CD14-positive monocyte (primary cell): ENCODE measurements around the gene FLT3LG. TPM values are rescaled to one million over a fixed set of nuclear protein-coding genes. Genes with fewer than 3 reads are reported as not detected.

ENCODE experiments used
- DNase-seq, 3 donors: peaks; one replicate each; pipeline ENCODE4 v3.0.0-alpha.2; 2011 to 2022
- H2AFZ ChIP-seq: 2 replicates; pipeline ENCODE4 v1.6.0; 2012; ENCODE audit warnings: mild to moderate bottlenecking, low read depth, low read length, inconsistent platforms; ENCODE audit not compliant: insufficient read depth, poor library complexity, severe bottlenecking
- H3K27ac ChIP-seq, 2 donors: 1 replicate in 1 of 2; 2 replicates in 1 of 2; pipeline ENCODE4 v1.5.1; 2012 to 2013; ENCODE audit warnings: low read length in 2 of 2, control low read depth in 1 of 2, inconsistent platforms in 1 of 2, low read depth in 1 of 2, mild to moderate bottlenecking in 1 of 2
- H3K27me3 ChIP-seq, 2 donors: one replicate each; pipeline versions ENCODE4 v1.6.0 to v1.6.1; 2011 to 2013; ENCODE audit warnings: low read length in 2 of 2; ENCODE audit not compliant: control insufficient read depth in 2 of 2, insufficient read depth in 2 of 2
- H3K36me3 ChIP-seq, 2 donors: replicated peaks in 1 of 2; 1 replicate in 1 of 2; 2 replicates in 1 of 2; pipeline versions ENCODE4 v1.5.1 to v1.6.1; 2012 to 2013; ENCODE audit warnings: low read length in 2 of 2, control low read depth in 1 of 2, inconsistent platforms in 1 of 2, mild to moderate bottlenecking in 1 of 2; ENCODE audit not compliant: insufficient read depth in 2 of 2, control insufficient read depth in 1 of 2
- H3K4me1 ChIP-seq, 2 donors: 1 replicate in 1 of 2; 2 replicates in 1 of 2; pipeline versions ENCODE4 v1.5.1 to v1.6.1; 2012 to 2013; ENCODE audit warnings: low read length in 2 of 2, control low read depth in 1 of 2, inconsistent platforms in 1 of 2, mild to moderate bottlenecking in 1 of 2, moderate library complexity in 1 of 2; ENCODE audit not compliant: insufficient read depth in 2 of 2, control insufficient read depth in 1 of 2
- H3K4me2 ChIP-seq: replicated peaks from 2 replicates; pipeline ENCODE3; 2012; ENCODE audit warnings: low read length, moderate library complexity, mild to moderate bottlenecking; ENCODE audit not compliant: poor library complexity, severe bottlenecking; ENCODE audit errors: extremely low read depth
- H3K4me3 ChIP-seq, 3 experiments: fragments of 200-600 bp in 1 of 3; sonication (generic) in 1 of 3; replicated peaks in 1 of 3; 1 replicate in 2 of 3; 2 replicates in 1 of 3; pipeline ENCODE4 v1.5.1; 2011 to 2013; ENCODE audit warnings: low read length in 3 of 3, mild to moderate bottlenecking in 3 of 3, control low read depth in 2 of 3, low read depth in 2 of 3, inconsistent platforms in 1 of 3, moderate library complexity in 1 of 3
- H3K79me2 ChIP-seq: 2 replicates; pipeline ENCODE4 v1.6.0; 2012; ENCODE audit warnings: mild to moderate bottlenecking, control low read depth, inconsistent platforms, low read length, moderate library complexity; ENCODE audit not compliant: insufficient read depth
- H3K9ac ChIP-seq: 2 replicates; pipeline ENCODE4 v1.6.0; 2017; ENCODE audit warnings: low read length, mild to moderate bottlenecking; ENCODE audit not compliant: insufficient read depth, poor library complexity, severe bottlenecking
- H3K9me3 ChIP-seq, 2 donors: replicated peaks in 1 of 2; 1 replicate in 1 of 2; 2 replicates in 1 of 2; pipeline versions ENCODE4 v1.5.1 to v1.6.1; 2012 to 2013; ENCODE audit warnings: low read length in 2 of 2, control low read depth in 1 of 2; ENCODE audit not compliant: control insufficient read depth in 1 of 2, insufficient read depth in 1 of 2
- H4K20me1 ChIP-seq: 2 replicates; pipeline ENCODE4 v1.6.0; 2012; ENCODE audit warnings: mild to moderate bottlenecking, low read length, control low read depth, moderate library complexity; ENCODE audit not compliant: insufficient read depth
- H3K27ac Mint-ChIP-seq, 7 donors: one replicate each; pipeline ENCODE4 v1.8.0; 2020; ENCODE audit warnings: mild to moderate bottlenecking in 7 of 7, mixed read lengths in 7 of 7, moderate library complexity in 6 of 7, inconsistent platforms in 2 of 7
- H3K27me3 Mint-ChIP-seq, 3 donors: one replicate each; pipeline ENCODE4 v1.8.0; 2021 to 2022; ENCODE audit warnings: low read depth in 3 of 3, mild to moderate bottlenecking in 3 of 3, mixed read lengths in 3 of 3, moderate library complexity in 3 of 3, inconsistent platforms in 1 of 3
- H3K36me3 Mint-ChIP-seq, 2 donors: one replicate each; pipeline ENCODE4 v1.8.0; 2020; ENCODE audit warnings: mixed read lengths in 2 of 2, inconsistent platforms in 1 of 2, mild to moderate bottlenecking in 1 of 2
- H3K4me1 Mint-ChIP-seq: one replicate; pipeline ENCODE4 v1.8.0; 2020; ENCODE audit warnings: mild to moderate bottlenecking, mixed read lengths
- H3K4me3 Mint-ChIP-seq, 2 donors: one replicate each; pipeline ENCODE4 v1.8.0; 2020; ENCODE audit warnings: mild to moderate bottlenecking in 2 of 2, mixed read lengths in 2 of 2, moderate library complexity in 1 of 2
- H3K9me3 Mint-ChIP-seq, 7 donors: one replicate each; pipeline ENCODE4 v1.8.0; 2020 to 2022; ENCODE audit warnings: mixed read lengths in 7 of 7, mild to moderate bottlenecking in 6 of 7, moderate library complexity in 6 of 7, inconsistent platforms in 2 of 7
- WGBS: methylation state at CpG from one replicate; pipeline ENCODE4 v1.1.5; 2013; ENCODE audit warnings: missing lambda C conversion rate; ENCODE audit not compliant: insufficient coverage; 5-methylcytosine and 5-hydroxymethylcytosine counted together
- intact Hi-C, 2 donors: fragments of 100-400 bp; cut with micrococcal nuclease; formaldehyde crosslinking; loops; one replicate each; pipeline versions ENCODE4 v1.15.0 to v1.15.1; 2023
- polyA plus RNA-seq, 3 donors: library from polyadenylated mRNA; depleted of rRNA in 1 of 3; unstranded in 2 of 3; stranded (reverse) in 1 of 3; fragments of 300-500 nt in 2 of 3; fragments of >200 nt in 1 of 3; fragmentation: Illumina TruSeq in 2 of 3; gene quantifications; 1 replicate in 2 of 3; 2 replicates in 1 of 3; pipeline ENCODE4 v1.2.3, GENCODE V29; 2012 to 2021
- TF ChIP-seq, protein P1 (sequence below): fragments of 200-600 bp; IDR thresholded peaks from one replicate; pipeline ENCODE4 v1.8.0; 2022; ENCODE audit warnings: antibody characterized with exemption, mild to moderate bottlenecking

Gene FLT3LG
- polyA plus RNA-seq, 3 donors, result 5.0 to 13.8 (median 6.9) TPM

GRCh38 chr19:49492573-49493405, 18.8 kb downstream of the FLT3LG start:
- intact Hi-C loops, result loop anchor here in 1 of 2 donors (10.0 kb wide), 1 partner anchor 182 kb away; the partner anchor contains the start of gene PRMT1
- Histone ChIP-seq H2AFZ (no peak overlapping the region), H4K20me1 (peaks cover 54% of the 10 kb centered on the region), H3K9ac (no peak overlapping the region), H3K79me2 (peaks cover 40% of the 10 kb centered on the region), H3K27me3 (no peaks in the 10 kb centered on the region), H3K4me1 (peaks cover 31 to 37% of the 10 kb centered on the region in 2 donors), H3K4me3 (no peak overlapping the region), H3K36me3 (peaks cover 42 to 47% of the 10 kb centered on the region in 2 donors), H3K27ac (no peak overlapping the region), H3K9me3 (no peaks in the 10 kb centered on the region), H3K4me2 (no peak overlapping the region)
- peaks cover 0 to 3% (median 0%) of the 10 kb centered on the region in 7 donors for H3K9me3 Mint-ChIP-seq
- no peak overlapping the region for H3K4me3 Mint-ChIP-seq
- TF ChIP-seq, protein P1, sequence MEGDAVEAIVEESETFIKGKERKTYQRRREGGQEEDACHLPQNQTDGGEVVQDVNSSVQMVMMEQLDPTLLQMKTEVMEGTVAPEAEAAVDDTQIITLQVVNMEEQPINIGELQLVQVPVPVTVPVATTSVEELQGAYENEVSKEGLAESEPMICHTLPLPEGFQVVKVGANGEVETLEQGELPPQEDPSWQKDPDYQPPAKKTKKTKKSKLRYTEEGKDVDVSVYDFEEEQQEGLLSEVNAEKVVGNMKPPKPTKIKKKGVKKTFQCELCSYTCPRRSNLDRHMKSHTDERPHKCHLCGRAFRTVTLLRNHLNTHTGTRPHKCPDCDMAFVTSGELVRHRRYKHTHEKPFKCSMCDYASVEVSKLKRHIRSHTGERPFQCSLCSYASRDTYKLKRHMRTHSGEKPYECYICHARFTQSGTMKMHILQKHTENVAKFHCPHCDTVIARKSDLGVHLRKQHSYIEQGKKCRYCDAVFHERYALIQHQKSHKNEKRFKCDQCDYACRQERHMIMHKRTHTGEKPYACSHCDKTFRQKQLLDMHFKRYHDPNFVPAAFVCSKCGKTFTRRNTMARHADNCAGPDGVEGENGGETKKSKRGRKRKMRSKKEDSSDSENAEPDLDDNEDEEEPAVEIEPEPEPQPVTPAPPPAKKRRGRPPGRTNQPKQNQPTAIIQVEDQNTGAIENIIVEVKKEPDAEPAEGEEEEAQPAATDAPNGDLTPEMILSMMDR, result no peak
- peaks cover 32% of the 10 kb centered on the region for H3K4me1 Mint-ChIP-seq
- peaks cover 0 to 5% (median 0%) of the 10 kb centered on the region in 3 donors for H3K27me3 Mint-ChIP-seq
- H3K36me3 Mint-ChIP-seq, result peaks cover 44 to 45% of the 10 kb centered on the region in 2 donors
- DNase-seq, result no peak
- peak overlapping the region in 2 of 7 donors; percentile 42 to 65 for H3K27ac Mint-ChIP-seq
- WGBS, result 94% methylated on average over 4 of the region's 12 CpGs

GRCh38 chr19:49496574-49497008, 22.6 kb downstream of the FLT3LG start:
- peaks cover 39% of the 10 kb centered on the region in 2 donors for H3K36me3 Mint-ChIP-seq
- Histone ChIP-seq H3K4me3 (peak overlapping the region; percentile 84 to 98 (median 86)), H3K79me2 (peaks cover 22% of the 10 kb centered on the region), H3K9me3 (no peaks in the 10 kb centered on the region), H2AFZ (peak overlapping the region; percentile 70), H3K4me1 (peaks cover 47 to 52% of the 10 kb centered on the region in 2 donors), H4K20me1 (peaks cover 41% of the 10 kb centered on the region), H3K36me3 (peaks cover 38 to 43% of the 10 kb centered on the region in 2 donors), H3K27ac (peak overlapping the region; percentile 92 to 95), H3K9ac (peak overlapping the region; percentile 93), H3K4me2 (peak overlapping the region; percentile 90), H3K27me3 (no peaks in the 10 kb centered on the region)
- H3K4me1 Mint-ChIP-seq, result peaks cover 40% of the 10 kb centered on the region
- intact Hi-C loops, result loop anchor here (1.0 to 10.0 kb wide), 5 partner anchors 9 to 181 kb away; partner anchors contain the start of genes PRMT1 (in 2 of the 2), ALDH16A1 (in 1 of the 2), PIH1D1 (in 1 of the 2) and RPL13A (in 1 of the 2)
- peak overlapping the region; percentile 91 to 94 for H3K4me3 Mint-ChIP-seq
- peak overlapping the region; percentile 95 to 99 (median 97) for H3K27ac Mint-ChIP-seq
- TF ChIP-seq, protein P1, result no peak
- no peak for DNase-seq
- WGBS, result 0% methylated on average over 7 of the region's 11 CpGs
- peaks cover 0 to 1% (median 0%) of the 10 kb centered on the region in 7 donors for H3K9me3 Mint-ChIP-seq
- H3K27me3 Mint-ChIP-seq, result peaks cover 7 to 18% (median 12%) of the 10 kb centered on the region in 3 donors
